Jurkat, Clone E6-1 (cell line): ENCODE measurements around the gene TMEM221.

Source experiments
- DNase-seq: peaks from one replicate; pipeline ENCODE4 v3.0.0-alpha.2; 2011; ENCODE audit warnings: low read depth, low spot score
- H3K4me3 ChIP-seq: 2 replicates; pipeline ENCODE4 v1.5.1; 2011; ENCODE audit warnings: mild to moderate bottlenecking, low read length, control low read depth, moderate library complexity

TMEM221 gene

GRCh38 chr19:17451820-17452219 lies 3.4 kb upstream of the TMEM221 start:
- DNase-seq: no peak

DNA sequence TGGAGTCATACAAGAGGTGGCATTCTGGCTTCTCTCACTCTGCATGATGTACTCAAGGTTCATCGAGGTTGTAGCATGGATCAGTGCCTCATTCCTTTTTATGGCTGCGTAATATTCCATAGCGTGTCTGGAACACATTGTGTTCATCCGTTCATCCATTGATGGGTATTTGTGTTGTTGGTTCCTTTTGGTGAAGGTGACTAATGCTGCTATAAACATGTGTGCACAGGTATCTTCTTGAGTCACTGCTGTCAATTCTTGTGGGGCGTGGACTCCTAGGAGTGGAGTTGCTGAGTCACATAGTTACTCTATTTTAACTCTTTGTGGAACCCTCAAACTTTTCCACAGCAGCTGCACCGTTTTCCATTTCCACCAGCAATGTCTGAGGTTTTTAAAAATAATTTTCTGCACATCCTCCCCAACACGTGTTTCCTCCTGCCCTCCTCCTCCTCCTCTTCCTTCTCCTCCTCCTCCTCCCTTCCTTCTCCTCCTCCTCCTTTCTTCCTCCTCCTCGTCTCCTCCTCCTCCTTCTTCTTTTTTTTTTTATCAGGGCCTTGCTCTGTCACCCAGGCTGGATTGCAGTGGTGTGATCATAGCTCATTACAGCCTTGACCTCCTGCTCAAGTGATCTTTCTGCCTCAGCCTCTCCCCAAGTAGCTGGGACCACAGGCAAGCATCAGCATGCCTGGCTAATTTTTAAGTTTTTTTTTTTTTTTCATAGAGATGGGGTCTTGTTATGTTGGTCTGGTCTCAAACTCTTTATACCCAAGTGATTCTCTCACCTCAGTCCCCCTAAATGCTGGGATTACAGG lies 2.0 kb upstream of the TMEM221 start:
- H3K4me3 ChIP-seq: no peak overlapping the region
- peak; percentile 11 for DNase-seq

More at GRCh38 chr19:17451820-17452219, 3.4 kb upstream of the TMEM221 start:
- no peak overlapping the region for H3K4me3 ChIP-seq

- DNase-seq: no peak
- H3K4me3 ChIP-seq: no peak overlapping the region
These were observed 751 bp downstream of the TMEM221 start for GRCh38 chr19:17447704-17448130.

GRCh38 chr19:17445526-17446165 lies 2.8 kb downstream of the TMEM221 start:
- DNase-seq: no peak

GRCh38 chr19:17441241-17442021 lies 7.0 kb downstream of the TMEM221 start:
- H3K4me3 ChIP-seq: no peak overlapping the region
- peak; percentile 61 for DNase-seq

More at GRCh38 chr19:17445526-17446165, 2.8 kb downstream of the TMEM221 start:
- no peak overlapping the region for H3K4me3 ChIP-seq

DNA sequence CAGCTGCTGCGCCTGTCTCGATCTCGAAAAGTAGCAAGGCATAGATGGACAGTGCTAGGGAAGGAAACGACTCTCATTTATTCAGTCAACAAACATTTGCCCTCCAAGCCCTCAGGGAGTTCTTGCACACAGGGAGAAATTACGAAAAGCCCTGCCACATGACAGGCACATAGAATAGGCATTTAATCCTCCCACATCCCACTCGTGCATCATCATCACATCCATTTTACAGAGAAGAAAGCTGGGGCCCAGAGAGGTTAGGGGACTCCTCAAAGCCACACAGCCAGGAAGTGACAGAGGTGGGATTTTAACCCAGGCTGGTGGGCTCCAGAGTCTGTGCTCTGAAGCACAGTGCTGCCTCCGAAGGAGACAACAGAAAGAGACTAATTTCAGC lies 11.6 kb downstream of the TMEM221 start:
- H3K4me3 ChIP-seq: no peak overlapping the region
- DNase-seq: no peak

- H3K4me3 ChIP-seq: no peak overlapping the region
- no peak for DNase-seq
These were observed 12.2 kb downstream of the TMEM221 start for GRCh38 chr19:17436094-17436873.

DNA sequence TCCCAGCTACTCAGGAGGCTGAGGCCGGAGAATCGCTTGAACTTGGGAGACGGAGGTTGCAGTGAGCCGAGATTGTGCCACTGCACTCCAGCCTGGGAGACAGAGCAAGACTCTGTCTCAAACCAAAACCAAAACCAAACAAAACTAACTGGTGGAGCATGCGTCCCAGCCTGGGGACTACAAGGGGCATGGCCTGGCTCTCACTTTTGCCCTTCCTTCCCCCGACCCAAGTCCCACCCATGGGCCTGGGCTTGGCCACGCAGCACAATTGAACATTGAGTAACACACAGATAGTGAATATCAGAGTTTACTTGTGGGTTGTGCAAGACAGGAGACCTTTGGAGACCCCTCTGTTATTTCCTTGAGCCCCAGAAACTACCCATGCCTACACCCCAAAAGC lies 13.2 kb downstream of the TMEM221 start:
- H3K4me3 ChIP-seq: no peak overlapping the region
- no peak for DNase-seq

DNA sequence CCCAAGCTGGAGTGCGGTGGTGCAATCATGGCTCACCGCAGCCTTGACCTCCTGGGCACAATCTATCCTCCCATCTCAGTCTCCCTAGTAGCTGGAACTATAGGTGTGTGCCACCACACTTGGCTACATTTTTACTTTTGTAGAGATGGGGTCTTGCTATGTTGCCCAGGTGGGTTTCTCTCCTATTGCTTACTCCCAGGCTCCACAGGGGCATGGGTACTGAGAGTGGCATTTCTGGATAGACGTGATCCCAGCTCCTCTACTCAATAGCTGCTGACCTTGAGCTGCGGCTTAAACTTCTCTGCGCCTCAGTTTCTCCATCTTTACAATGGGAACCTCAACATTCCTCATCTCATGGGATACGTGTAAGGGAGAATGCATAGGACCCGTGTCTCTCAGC lies 17.1 kb downstream of the TMEM221 start:
- no peak for DNase-seq
- no peak overlapping the region for H3K4me3 ChIP-seq

DNA sequence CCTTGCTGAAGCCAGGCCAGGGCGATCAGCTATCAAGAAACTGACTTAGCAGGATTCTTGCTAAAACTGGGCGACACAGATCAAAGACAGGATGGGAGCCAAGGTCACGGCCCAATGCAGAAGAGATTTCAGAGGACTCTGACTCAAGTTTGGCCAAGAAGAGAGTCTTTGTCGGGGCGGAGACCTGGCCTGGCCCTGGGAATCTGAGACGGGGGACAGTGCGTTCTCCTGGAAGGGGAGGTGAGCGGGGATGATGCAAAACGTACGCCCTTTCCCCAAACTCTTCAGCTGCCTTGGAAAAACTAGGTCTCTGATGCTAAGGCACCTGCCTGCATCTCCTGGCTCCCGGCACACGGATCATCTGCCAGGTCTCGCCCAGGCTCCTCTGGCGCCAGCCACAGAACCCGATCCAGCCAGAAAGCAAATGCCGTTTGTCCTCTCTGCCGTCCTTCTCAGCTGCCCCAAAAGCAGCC lies 18.8 kb downstream of the TMEM221 start:
- H3K4me3 ChIP-seq: no peak overlapping the region
- no peak for DNase-seq

GRCh38 chr19:17424743-17425365 lies 23.6 kb downstream of the TMEM221 start:
- DNase-seq: peak; percentile 37
- no peak overlapping the region for H3K4me3 ChIP-seq

GRCh38 chr19:17423429-17424208 lies 24.8 kb downstream of the TMEM221 start:
- no peak for DNase-seq
- H3K4me3 ChIP-seq: no peak overlapping the region

- no peak overlapping the region for H3K4me3 ChIP-seq
- no peak for DNase-seq
These were observed 26.5 kb downstream of the TMEM221 start for GRCh38 chr19:17421942-17422341.

GRCh38 chr19:17420475-17420924 lies 28.0 kb downstream of the TMEM221 start:
- peak overlapping the region; percentile 95 for H3K4me3 ChIP-seq
- no peak for DNase-seq

DNA sequence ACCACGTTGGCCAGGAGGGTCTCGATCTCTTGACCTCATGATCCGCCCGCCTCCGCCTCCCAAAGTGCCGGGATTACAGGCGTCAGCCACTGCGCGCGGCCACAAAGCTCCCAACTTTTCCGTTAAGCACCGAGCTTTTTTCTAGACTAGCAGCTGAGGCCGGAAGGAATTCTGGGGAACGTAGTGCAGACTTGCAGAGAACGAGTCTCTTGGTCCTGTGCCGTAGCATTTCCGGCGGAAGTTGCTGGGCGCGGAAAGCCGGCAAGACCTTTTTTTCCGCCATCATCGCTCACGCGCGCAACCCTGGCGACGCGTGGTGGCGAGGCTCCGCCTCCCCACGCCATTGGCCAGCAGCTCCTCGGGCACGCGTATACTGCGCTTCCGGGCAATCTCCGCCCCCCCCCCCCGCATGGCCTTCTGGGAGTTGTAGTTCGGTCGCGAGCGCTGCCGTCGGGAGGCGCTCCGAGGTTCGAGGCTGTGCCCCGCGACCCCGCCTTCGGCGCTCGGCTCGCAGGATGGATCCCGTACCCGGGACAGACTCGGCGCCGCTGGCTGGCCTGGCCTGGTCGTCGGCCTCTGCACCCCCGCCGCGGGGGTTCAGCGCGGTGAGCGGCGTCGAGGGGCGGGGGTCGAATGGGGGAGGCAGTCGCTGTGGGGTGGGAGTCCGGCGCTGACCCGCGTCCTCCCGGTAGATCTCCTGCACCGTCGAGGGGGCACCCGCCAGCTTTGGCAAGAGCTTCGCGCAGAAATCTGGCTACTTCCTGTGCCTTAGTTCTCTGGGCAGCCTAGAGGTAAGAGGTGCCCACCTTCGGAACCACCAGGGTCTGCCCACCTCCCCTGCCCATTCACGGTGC lies 28.6 kb downstream of the TMEM221 start, which contains the start of gene MVB12A:
TSS of gene MVB12A (plus strand) at position 427 of the 854 bp plus-strand sequence. CDS start at position 516, 89 bp downstream.
- peak; percentile 98 for DNase-seq
- peak within 1 kb of the TSS; percentile 95 for H3K4me3 ChIP-seq

DNA sequence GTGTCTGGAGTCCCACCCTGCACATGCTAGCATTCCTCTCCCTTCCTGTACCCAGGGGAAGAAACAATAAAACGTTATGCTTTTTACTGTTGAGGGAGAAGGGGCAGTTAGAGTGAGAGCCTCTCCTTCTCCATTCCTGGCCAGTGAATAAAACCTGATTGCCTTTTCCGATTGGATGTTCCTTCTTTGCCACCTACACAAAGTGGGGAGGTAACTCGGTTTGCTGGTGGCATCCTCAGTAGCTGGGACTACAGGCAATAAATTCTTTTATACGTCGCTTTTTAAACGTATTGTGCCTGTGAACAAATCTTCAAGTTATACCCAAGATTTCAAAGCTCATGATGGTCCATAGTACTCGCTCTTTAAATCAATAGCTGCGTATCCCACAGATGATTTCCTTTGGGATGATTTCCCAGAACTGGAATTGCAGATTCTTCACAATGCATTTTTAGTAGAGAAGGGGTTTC lies 29.3 kb downstream of the TMEM221 start:
- DNase-seq: no peak
- peak overlapping the region; percentile 95 for H3K4me3 ChIP-seq

DNA sequence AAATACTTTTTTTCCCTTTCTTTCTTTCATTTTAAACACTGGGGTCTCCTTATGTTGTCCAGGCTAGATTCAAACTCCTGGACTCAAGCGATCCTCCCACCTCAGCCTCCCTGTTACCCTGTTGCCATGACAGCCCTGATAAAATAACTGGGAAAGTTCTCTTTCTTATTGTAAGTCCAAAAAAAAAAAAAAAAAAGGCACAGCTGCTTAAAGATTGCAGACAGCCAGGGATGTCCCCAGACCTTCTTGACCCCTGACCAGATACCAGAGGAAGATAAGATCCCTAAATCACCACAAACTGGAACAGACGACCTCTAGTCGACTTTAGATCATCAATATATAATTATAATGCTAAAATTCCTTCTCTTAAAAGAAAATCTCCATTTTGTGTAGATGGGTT lies 29.8 kb downstream of the TMEM221 start:
- peak overlapping the region; percentile 95 for H3K4me3 ChIP-seq
- DNase-seq: no peak
